H9 (cell line): ENCODE data around the gene CELSR2. TPM values are rescaled to one million over a fixed set of nuclear protein-coding genes. Genes with fewer than 3 reads are reported as not detected.

ENCODE experiments used
- DNase-seq: peaks from one replicate; pipeline ENCODE4 v3.0.0-alpha.2; 2017
- H2AFZ ChIP-seq: one replicate; pipeline ENCODE4 v1.6.1; 2013; ENCODE audit warnings: mild to moderate bottlenecking, low read length, control low read depth, moderate library complexity
- H2AK5ac ChIP-seq: 2 replicates; pipeline ENCODE4 v1.6.1; 2013; ENCODE audit warnings: low read length, control low read depth, mixed read lengths; ENCODE audit not compliant: insufficient read length
- H2BK120ac ChIP-seq: one replicate; pipeline ENCODE4 v1.6.1; 2013; ENCODE audit warnings: low read depth, mild to moderate bottlenecking, low read length, control low read depth, inconsistent platforms; ENCODE audit not compliant: poor library complexity, severe bottlenecking
- H2BK12ac ChIP-seq: 2 replicates; pipeline ENCODE4 v1.6.1; 2013; ENCODE audit warnings: low read length, control low read depth, mixed read lengths, low read depth; ENCODE audit not compliant: insufficient read length
- H2BK15ac ChIP-seq: 2 replicates; pipeline ENCODE4 v1.6.1; 2013; ENCODE audit warnings: low read depth, low read length, control low read depth
- H2BK20ac ChIP-seq: one replicate; pipeline ENCODE4 v1.6.1; 2013; ENCODE audit warnings: low read depth, mild to moderate bottlenecking, low read length, control low read depth, inconsistent platforms; ENCODE audit not compliant: poor library complexity, severe bottlenecking
- H2BK5ac ChIP-seq: 2 replicates; pipeline ENCODE4 v1.6.1; 2013; ENCODE audit warnings: low read length, control low read depth, mixed read lengths; ENCODE audit not compliant: insufficient read length
- H3K14ac ChIP-seq: 2 replicates; pipeline ENCODE4 v1.6.1; 2013; ENCODE audit warnings: low read length, control low read depth; ENCODE audit not compliant: insufficient read depth
- H3K18ac ChIP-seq: 2 replicates; pipeline ENCODE4 v1.6.1; 2013; ENCODE audit warnings: low read depth, mild to moderate bottlenecking, mixed read lengths, low read length, control low read depth; ENCODE audit not compliant: insufficient read length
- H3K23ac ChIP-seq: 2 replicates; pipeline ENCODE4 v1.6.1; 2013; ENCODE audit warnings: low read length, control low read depth, mixed read lengths, low read depth; ENCODE audit not compliant: insufficient read length
- H3K23me2 ChIP-seq: 2 replicates; pipeline ENCODE4 v1.6.1; 2013; ENCODE audit warnings: low read depth, mild to moderate bottlenecking, mixed read lengths, low read length, control low read depth; ENCODE audit not compliant: insufficient read length, poor library complexity, severe bottlenecking
- H3K27ac ChIP-seq: 2 replicates; pipeline ENCODE4 v1.5.1; 2013; ENCODE audit warnings: low read length, control low read depth, mixed read lengths, low read depth; ENCODE audit not compliant: insufficient read length
- H3K27me3 ChIP-seq: 2 replicates; pipeline ENCODE4 v1.6.1; 2013; ENCODE audit warnings: low read length, control low read depth, inconsistent platforms; ENCODE audit not compliant: insufficient read depth
- H3K4ac ChIP-seq: 2 replicates; pipeline ENCODE4 v1.6.1; 2013; ENCODE audit warnings: low read depth, mild to moderate bottlenecking, control low read depth, inconsistent platforms, low read length, moderate library complexity
- H3K4me1 ChIP-seq: 2 replicates; pipeline ENCODE4 v1.6.1; 2013; ENCODE audit warnings: low read length, control low read depth, inconsistent platforms; ENCODE audit not compliant: insufficient read depth
- H3K4me2 ChIP-seq: 2 replicates; pipeline ENCODE4 v1.6.1; 2013; ENCODE audit warnings: low read length, control low read depth, mixed read lengths; ENCODE audit not compliant: insufficient read length, insufficient read depth
- H3K56ac ChIP-seq: 2 replicates; pipeline ENCODE4 v1.6.1; 2013; ENCODE audit warnings: low read depth, mild to moderate bottlenecking, mixed read lengths, low read length, control low read depth; ENCODE audit not compliant: insufficient read length
- H3K79me1 ChIP-seq: 2 replicates; pipeline ENCODE4 v1.6.1; 2013; ENCODE audit warnings: low read depth, mild to moderate bottlenecking, moderate library complexity, low read length, control low read depth, inconsistent platforms; ENCODE audit not compliant: insufficient read depth, poor library complexity, severe bottlenecking
- H3K79me2 ChIP-seq: 2 replicates; pipeline ENCODE4 v1.6.1; 2013; ENCODE audit warnings: low read length, control low read depth, inconsistent platforms; ENCODE audit not compliant: insufficient read depth
- H3K9ac ChIP-seq: 2 replicates; pipeline ENCODE4 v1.6.1; 2013; ENCODE audit warnings: low read length, control low read depth, mixed read lengths; ENCODE audit not compliant: insufficient read length; ENCODE audit errors: extremely low read depth
- H3K9me3 ChIP-seq: one replicate; pipeline ENCODE4 v1.6.1; 2013; ENCODE audit warnings: low read depth, low read length, inconsistent platforms; ENCODE audit not compliant: control insufficient read depth
- H3T11ph ChIP-seq: one replicate; pipeline ENCODE4 v1.6.1; 2013; ENCODE audit warnings: mild to moderate bottlenecking, low read length, control low read depth, inconsistent platforms
- H4K20me1 ChIP-seq: one replicate; pipeline ENCODE4 v1.6.1; 2013; ENCODE audit not compliant: control insufficient read depth, insufficient read length, insufficient read depth
- H4K5ac ChIP-seq: 2 replicates; pipeline ENCODE4 v1.6.1; 2013; ENCODE audit warnings: low read depth, mild to moderate bottlenecking, mixed read lengths, low read length, control low read depth; ENCODE audit not compliant: insufficient read length
- H4K8ac ChIP-seq: replicated peaks from 2 replicates; pipeline ENCODE4 v1.6.1; 2013; ENCODE audit warnings: low read length, control low read depth, mixed read lengths, low read depth; ENCODE audit not compliant: insufficient read length
- H4K91ac ChIP-seq: 2 replicates; pipeline ENCODE4 v1.6.1; 2013; ENCODE audit warnings: low read depth, mild to moderate bottlenecking, moderate library complexity, mixed read lengths, low read length, control low read depth; ENCODE audit not compliant: insufficient read length
- H3K27ac Mint-ChIP-seq, 3 experiments: 2 replicates in 2 of 3; 3 replicates in 1 of 3; pipeline ENCODE4 v1.8.0; 2020 to 2021; ENCODE audit warnings: mixed read lengths in 3 of 3, mild to moderate bottlenecking in 1 of 3, moderate library complexity in 1 of 3
- H3K27me3 Mint-ChIP-seq: 2 replicates; pipeline ENCODE4 v1.8.0; 2021; ENCODE audit warnings: low read depth, mild to moderate bottlenecking, moderate library complexity, mixed read lengths
- H3K36me3 Mint-ChIP-seq, 3 experiments: 2 replicates in 2 of 3; 3 replicates in 1 of 3; pipeline ENCODE4 v1.8.0; 2020 to 2021; ENCODE audit warnings: low read depth in 3 of 3, mixed read lengths in 3 of 3; ENCODE audit not compliant: insufficient read depth in 1 of 3
- H3K4me1 Mint-ChIP-seq, 2 experiments: 2 replicates each; pipeline ENCODE4 v1.8.0; 2020; ENCODE audit warnings: mixed read lengths in 2 of 2
- H3K4me3 Mint-ChIP-seq, 2 experiments: 2 replicates in 1 of 2; 3 replicates in 1 of 2; pipeline ENCODE4 v1.8.0; 2020 to 2021; ENCODE audit warnings: mild to moderate bottlenecking in 2 of 2, mixed read lengths in 2 of 2, moderate library complexity in 1 of 2
- H3K9me3 Mint-ChIP-seq, 2 experiments: 2 replicates in 1 of 2; 3 replicates in 1 of 2; pipeline ENCODE4 v1.8.0; 2020; ENCODE audit warnings: mild to moderate bottlenecking in 2 of 2, mixed read lengths in 2 of 2, moderate library complexity in 1 of 2
- WGBS: extraction: QIAGEN DNeasy Blood & Tissue Kit; methylation state at CpG from one replicate; pipeline ENCODE4 v1.1.7; 2013; ENCODE audit warnings: missing lambda C conversion rate, low lambda C conversion rate, mixed read lengths; ENCODE audit not compliant: insufficient read length; ENCODE audit errors: extremely low coverage; 5-methylcytosine and 5-hydroxymethylcytosine counted together
- total RNA-seq: library from RNA; stranded (reverse); gene quantifications from 2 replicates; pipeline ENCODE4 v1.2.1, GENCODE V29; 2021
- TF ChIP-seq, protein P1 (sequence below): fragments of 200-600 bp; sonication (generic); conservative IDR thresholded peaks from 3 replicates; pipeline ENCODE4 v1.8.0; 2021; ENCODE audit warnings: antibody characterized with exemption, mild to moderate bottlenecking

Gene CELSR2
- total RNA-seq, 1 experiment from 2014 or later: 29.2 TPM

DNA sequence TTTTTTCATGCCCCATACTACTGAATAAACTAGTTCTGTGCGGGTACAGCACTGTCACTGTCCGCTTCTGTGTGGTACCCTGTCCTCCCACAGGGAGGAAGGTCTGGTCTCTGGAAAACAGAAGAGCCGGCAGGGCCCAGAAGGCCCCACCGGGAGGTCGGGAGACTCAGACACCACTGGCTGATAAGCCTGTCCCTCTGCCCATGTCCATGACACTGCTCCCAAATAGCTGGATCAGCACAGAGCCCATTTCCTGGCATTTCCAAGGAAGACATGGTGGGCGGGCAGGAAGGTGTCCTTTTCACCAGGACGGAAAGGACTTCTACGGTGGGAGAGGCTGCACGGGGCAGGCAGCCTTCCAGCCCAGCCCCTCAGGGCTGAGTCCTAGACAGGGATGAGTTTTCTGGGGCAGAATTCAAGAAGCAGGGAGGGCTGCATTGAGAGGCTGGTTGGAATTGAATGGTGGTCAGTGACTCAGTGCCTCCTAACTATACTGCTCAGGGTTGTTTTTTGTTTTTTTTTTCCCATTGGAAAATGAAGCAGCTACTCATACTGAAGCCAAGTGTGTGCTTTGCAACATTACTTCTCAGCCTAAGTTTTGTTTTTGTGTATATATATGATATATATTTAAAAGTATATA is 26.5 kb downstream of the CELSR2 start:
- H2BK120ac ChIP-seq: no peak overlapping the region
- no peak overlapping the region for H2AFZ ChIP-seq
- H3K4me1 ChIP-seq: no peaks in the 10 kb centered on the region; the same call in 1 of the 2 replicates
- H3K4me2 ChIP-seq: no peak overlapping the region
- H3K14ac ChIP-seq: no peak overlapping the region
- H3K27ac ChIP-seq: no peak overlapping the region
- H3K4me3 Mint-ChIP-seq: no peak overlapping the region
- TF ChIP-seq, protein P1, sequence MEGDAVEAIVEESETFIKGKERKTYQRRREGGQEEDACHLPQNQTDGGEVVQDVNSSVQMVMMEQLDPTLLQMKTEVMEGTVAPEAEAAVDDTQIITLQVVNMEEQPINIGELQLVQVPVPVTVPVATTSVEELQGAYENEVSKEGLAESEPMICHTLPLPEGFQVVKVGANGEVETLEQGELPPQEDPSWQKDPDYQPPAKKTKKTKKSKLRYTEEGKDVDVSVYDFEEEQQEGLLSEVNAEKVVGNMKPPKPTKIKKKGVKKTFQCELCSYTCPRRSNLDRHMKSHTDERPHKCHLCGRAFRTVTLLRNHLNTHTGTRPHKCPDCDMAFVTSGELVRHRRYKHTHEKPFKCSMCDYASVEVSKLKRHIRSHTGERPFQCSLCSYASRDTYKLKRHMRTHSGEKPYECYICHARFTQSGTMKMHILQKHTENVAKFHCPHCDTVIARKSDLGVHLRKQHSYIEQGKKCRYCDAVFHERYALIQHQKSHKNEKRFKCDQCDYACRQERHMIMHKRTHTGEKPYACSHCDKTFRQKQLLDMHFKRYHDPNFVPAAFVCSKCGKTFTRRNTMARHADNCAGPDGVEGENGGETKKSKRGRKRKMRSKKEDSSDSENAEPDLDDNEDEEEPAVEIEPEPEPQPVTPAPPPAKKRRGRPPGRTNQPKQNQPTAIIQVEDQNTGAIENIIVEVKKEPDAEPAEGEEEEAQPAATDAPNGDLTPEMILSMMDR: no peak
- no peak overlapping the region for H4K8ac ChIP-seq
- DNase-seq: no peak
- WGBS: no CpG with 5 or more reads among the region's 9 CpGs
- no peak overlapping the region for H3K23ac ChIP-seq
- H2BK20ac ChIP-seq: no peak overlapping the region
- no peak overlapping the region for H3K56ac ChIP-seq
- no peak overlapping the region for H3K18ac ChIP-seq
- no peaks in the 10 kb centered on the region for H4K20me1 ChIP-seq
- no peaks in the 10 kb centered on the region for H3K27me3 Mint-ChIP-seq
- H2BK15ac ChIP-seq: no peak overlapping the region
- H4K91ac ChIP-seq: no peak overlapping the region
- H3K9ac ChIP-seq: no peak overlapping the region
- H3K79me1 ChIP-seq: no peaks in the 10 kb centered on the region
- no peaks in the 10 kb centered on the region for H3K79me2 ChIP-seq
- no peak overlapping the region for H2BK5ac ChIP-seq
- H3K27me3 ChIP-seq: no peaks in the 10 kb centered on the region
- H3K4me1 Mint-ChIP-seq: peaks cover 26 to 29% of the 10 kb centered on the region in 2 experiments
- H3T11ph ChIP-seq: no peak overlapping the region
- no peaks in the 10 kb centered on the region for H3K9me3 ChIP-seq
- no peak overlapping the region for H2AK5ac ChIP-seq
- no peak overlapping the region for H2BK12ac ChIP-seq
- H3K9me3 Mint-ChIP-seq: no peaks in the 10 kb centered on the region
- H3K4ac ChIP-seq: no peak overlapping the region
- no peaks in the 10 kb centered on the region for H3K23me2 ChIP-seq
- peaks cover 13 to 43% (median 33%) of the 10 kb centered on the region in 3 experiments for H3K36me3 Mint-ChIP-seq
- peak overlapping the region; percentile 61 to 79 (median 78); a peak in 4 of 7 replicates for H3K27ac Mint-ChIP-seq
- H4K5ac ChIP-seq: no peak overlapping the region
